ENCODE measurements around the gene CYB5RL. TPM values are rescaled to one million over a fixed set of nuclear protein-coding genes. Genes with fewer than 3 reads are reported as not detected.

The CYB5RL gene
- total and polyA plus RNA-seq, 4 donors: 2.2 to 9.0 (median 5.2) TPM

- Histone ChIP-seq H3K27me3 (ENCODE audit: control insufficient read depth in 3 of 3, insufficient read depth in 3 of 3, low read length in 2 of 3) (no peaks in the 10 kb centered on the region), H3K36me3 (ENCODE audit: control insufficient read depth in 4 of 4, insufficient read depth in 4 of 4, low read length in 4 of 4) (peaks cover 24 to 30% (median 27%) of the 10 kb centered on the region in 4 donors), H3K4me3 (no peak overlapping the region), H3K27ac (ENCODE audit: low read depth in 1 of 2, low read length in 1 of 2) (no peak overlapping the region), H3K9me3 (ENCODE audit: control insufficient read depth in 4 of 4, insufficient read depth in 3 of 4, low read length in 3 of 4) (no peaks in the 10 kb centered on the region), H3K4me1 (ENCODE audit: control insufficient read depth in 5 of 5, insufficient read depth in 5 of 5, low read length in 5 of 5) (peaks cover 0 to 16% (median 3%) of the 10 kb centered on the region in 5 donors), H3K9ac (ENCODE audit: insufficient read depth in 1 of 2, low read length in 2 of 2) (no peak overlapping the region)
- DNase-seq (no peak), ATAC-seq (ENCODE audit: insufficient read depth, low FRiP score) (no peak)
- 77 to 85% methylated on average over 7 of the region's 7 CpGs for WGBS, 2 donors
- no peak for TF ChIP-seq CTCF (IDR thresholded peaks at IDR 0.05; ENCODE audit: control extremely low read depth, extremely low read depth)
These were observed 4.4 kb upstream of the CYB5RL start for GRCh38 chr1:54204199-54204598.

- WGBS, 2 donors: 2% methylated on average over 15 of the region's 15 CpGs
- no peak for DNase-seq
- peak overlapping the region; percentile 73 to 80 for H3K9ac ChIP-seq (ENCODE audit: insufficient read depth in 1 of 2, low read length in 2 of 2)
- peaks cover 8 to 13% (median 10%) of the 10 kb centered on the region in 4 donors for H3K36me3 ChIP-seq (ENCODE audit: control insufficient read depth in 4 of 4, insufficient read depth in 4 of 4, low read length in 4 of 4)
- no peak for TF ChIP-seq CTCF (IDR thresholded peaks at IDR 0.05; ENCODE audit: control extremely low read depth, extremely low read depth)
- peak overlapping the region; percentile 62 to 84 for H3K27ac ChIP-seq (ENCODE audit: low read depth in 1 of 2, low read length in 1 of 2)
- H3K4me3 ChIP-seq: peak overlapping the region; percentile 85
- H3K4me1 ChIP-seq (ENCODE audit: control insufficient read depth in 5 of 5, insufficient read depth in 5 of 5, low read length in 5 of 5): peaks cover 0 to 19% (median 3%) of the 10 kb centered on the region in 5 donors
- no peaks in the 10 kb centered on the region for H3K27me3 ChIP-seq (ENCODE audit: control insufficient read depth in 3 of 3, insufficient read depth in 3 of 3, low read length in 2 of 3)
- H3K9me3 ChIP-seq (ENCODE audit: control insufficient read depth in 4 of 4, insufficient read depth in 3 of 4, low read length in 3 of 4): no peaks in the 10 kb centered on the region
- ATAC-seq (ENCODE audit: insufficient read depth, low FRiP score): no peak
These were observed 728 bp upstream of the CYB5RL start for GRCh38 chr1:54200519-54200997.

GRCh38 chr1:54199151-54199764, 572 bp downstream of the CYB5RL start:
- H3K4me3 ChIP-seq: peak overlapping the region; percentile 85
- TF ChIP-seq CTCF (IDR thresholded peaks at IDR 0.05; ENCODE audit: control extremely low read depth, extremely low read depth): no peak
- DNase-seq (peak in 2 of 3 donors; percentile 21 to 38), ATAC-seq (ENCODE audit: insufficient read depth, low FRiP score) (no peak)
- no peaks in the 10 kb centered on the region for H3K9me3 ChIP-seq (ENCODE audit: control insufficient read depth in 4 of 4, insufficient read depth in 3 of 4, low read length in 3 of 4)
- H3K27me3 ChIP-seq (ENCODE audit: control insufficient read depth in 3 of 3, insufficient read depth in 3 of 3, low read length in 2 of 3): no peaks in the 10 kb centered on the region
- 9 to 11% methylated on average over 17 of the region's 17 CpGs for WGBS, 2 donors
- H3K36me3 ChIP-seq (ENCODE audit: control insufficient read depth in 4 of 4, insufficient read depth in 4 of 4, low read length in 4 of 4): peaks cover 0 to 9% (median 5%) of the 10 kb centered on the region in 4 donors
- peak overlapping the region in 1 of 2 donors; percentile 37 for H3K27ac ChIP-seq (ENCODE audit: low read depth in 1 of 2, low read length in 1 of 2)
- H3K9ac ChIP-seq (ENCODE audit: insufficient read depth in 1 of 2, low read length in 2 of 2): peak overlapping the region in 1 of 2 donors; percentile 86
- peaks cover 0 to 19% (median 3%) of the 10 kb centered on the region in 5 donors for H3K4me1 ChIP-seq (ENCODE audit: control insufficient read depth in 5 of 5, insufficient read depth in 5 of 5, low read length in 5 of 5)

Data from lung (tissue), 12 donors.